Measurements from ENCODE around the gene RPL39L.

Gene RPL39L

GRCh38 chr3:187183903-187184302, 44.6 kb upstream of the RPL39L start:
- TF ChIP-seq TAF1 (IDR thresholded peaks at IDR 0.05; ENCODE audit: borderline replicate concordance, insufficient read depth, low read length) (no peak), POLR2AphosphoS5 (IDR thresholded peaks at IDR 0.05; ENCODE audit: low read depth, low read length) (no peak), SIN3A (IDR thresholded peaks at IDR 0.05; ENCODE audit: borderline replicate concordance, insufficient read depth, low read length) (no peak), FOXP2 (optimal IDR thresholded peaks at IDR 0.05; ENCODE audit: borderline replicate concordance, extremely low read depth, extremely low read length, insufficient read depth) (no peak), REST (IDR thresholded peaks at IDR 0.05; ENCODE audit: insufficient read depth in 1 of 2, low read depth in 2 of 2, low read length in 2 of 2) (no peak)

DNA sequence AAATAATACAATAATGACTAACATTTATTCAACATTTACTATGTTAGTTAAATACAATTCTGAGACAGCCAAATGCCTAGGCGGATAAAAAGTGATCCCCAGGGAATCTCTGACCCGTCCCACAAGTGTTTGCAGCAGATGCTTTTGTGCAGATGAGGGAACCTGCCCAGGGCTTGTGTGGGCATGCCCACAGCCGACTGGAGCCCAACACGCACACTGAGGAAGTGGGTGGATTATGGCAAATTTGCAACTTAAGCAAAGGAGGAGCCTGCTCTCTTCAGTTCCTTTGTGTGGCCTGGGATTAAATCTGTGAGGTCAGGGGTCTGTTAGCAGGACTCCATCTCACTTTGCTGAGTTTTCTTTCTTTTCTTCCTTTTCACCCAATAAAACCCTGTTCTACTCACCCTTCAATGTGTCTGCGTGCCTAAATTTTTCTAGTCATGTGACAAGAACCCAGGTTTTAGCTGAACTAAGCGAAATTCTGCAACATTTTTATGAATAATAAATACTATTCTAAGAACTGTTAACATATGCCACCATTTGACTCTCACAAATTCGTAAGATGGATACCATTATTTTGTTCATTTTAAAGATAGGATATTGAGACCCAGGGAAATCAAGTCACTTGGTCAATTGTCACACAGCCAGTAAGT, 44.0 kb upstream of the RPL39L start:
- TF ChIP-seq REST (IDR thresholded peaks at IDR 0.05; ENCODE audit: insufficient read depth in 1 of 2, low read depth in 2 of 2, low read length in 2 of 2) = no peak

DNA sequence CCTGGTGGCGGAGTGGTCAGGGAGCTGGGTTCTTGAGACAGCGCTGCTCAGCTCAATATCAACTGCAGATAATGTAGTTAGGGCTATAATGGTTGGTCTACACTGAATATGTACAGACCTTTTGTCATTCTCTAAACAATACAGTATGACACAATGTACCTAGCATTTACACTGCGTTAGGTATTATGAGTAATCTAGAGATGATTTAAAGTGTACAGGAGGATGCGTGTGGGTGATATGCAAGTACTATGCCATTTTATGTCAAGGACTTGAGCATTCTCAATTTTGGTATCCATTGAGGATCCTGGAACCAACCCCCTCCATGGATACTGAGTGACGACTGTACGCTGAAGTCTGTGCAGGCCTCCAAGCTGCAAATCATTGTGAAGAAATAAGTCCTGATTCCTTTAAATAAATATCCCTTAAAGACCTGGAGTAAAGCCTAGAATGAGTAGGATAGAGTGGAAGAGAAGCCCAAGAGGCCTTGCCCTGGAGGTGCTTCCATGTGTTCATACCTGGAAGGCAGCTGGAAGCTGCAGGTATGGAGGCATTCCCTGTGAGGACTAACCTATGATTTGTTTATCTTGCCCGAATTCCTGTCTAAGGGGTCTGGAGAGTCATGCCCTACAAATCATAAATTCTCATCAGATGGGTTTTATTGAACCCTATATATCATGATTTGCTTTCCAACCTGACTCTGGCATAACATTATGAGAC, 42.3 kb upstream of the RPL39L start:
- no peak for TF ChIP-seq REST (IDR thresholded peaks at IDR 0.05; ENCODE audit: insufficient read depth in 1 of 2, low read depth in 2 of 2, low read length in 2 of 2)
- TF ChIP-seq POLR2AphosphoS5 (IDR thresholded peaks at IDR 0.05; ENCODE audit: low read depth, low read length) = no peak
- TF ChIP-seq SIN3A (IDR thresholded peaks at IDR 0.05; ENCODE audit: borderline replicate concordance, insufficient read depth, low read length) = no peak
- TF ChIP-seq FOXP2 (optimal IDR thresholded peaks at IDR 0.05; ENCODE audit: borderline replicate concordance, extremely low read depth, extremely low read length, insufficient read depth) = no peak
- no peak for TF ChIP-seq TAF1 (IDR thresholded peaks at IDR 0.05; ENCODE audit: borderline replicate concordance, insufficient read depth, low read length)

GRCh38 chr3:187172929-187173328, 33.6 kb upstream of the RPL39L start:
- TF ChIP-seq FOXP2 (optimal IDR thresholded peaks at IDR 0.05; ENCODE audit: borderline replicate concordance, extremely low read depth, extremely low read length, insufficient read depth) (no peak), REST (IDR thresholded peaks at IDR 0.05; ENCODE audit: insufficient read depth in 1 of 2, low read depth in 2 of 2, low read length in 2 of 2) (no peak), SIN3A (IDR thresholded peaks at IDR 0.05; ENCODE audit: borderline replicate concordance, insufficient read depth, low read length) (no peak), POLR2AphosphoS5 (IDR thresholded peaks at IDR 0.05; ENCODE audit: low read depth, low read length) (no peak), TAF1 (IDR thresholded peaks at IDR 0.05; ENCODE audit: borderline replicate concordance, insufficient read depth, low read length) (no peak)
